GM18505 (cell line): ENCODE data around the gene MTERF2.

Source experiments
- ATAC-seq: cut with Tn5 transposase; IDR thresholded peaks from one replicate; pipeline ENCODE4 v1.9.1; 2021; ENCODE audit not compliant: unreplicated experiment
- POLR2A ChIP-seq: IDR thresholded peaks from 4 replicates; pipeline ENCODE4 v1.6.1; 2011; ENCODE audit warnings: borderline replicate concordance; ENCODE audit not compliant: insufficient read depth, insufficient read length; ENCODE audit errors: extremely low read depth

MTERF2 gene

DNA sequence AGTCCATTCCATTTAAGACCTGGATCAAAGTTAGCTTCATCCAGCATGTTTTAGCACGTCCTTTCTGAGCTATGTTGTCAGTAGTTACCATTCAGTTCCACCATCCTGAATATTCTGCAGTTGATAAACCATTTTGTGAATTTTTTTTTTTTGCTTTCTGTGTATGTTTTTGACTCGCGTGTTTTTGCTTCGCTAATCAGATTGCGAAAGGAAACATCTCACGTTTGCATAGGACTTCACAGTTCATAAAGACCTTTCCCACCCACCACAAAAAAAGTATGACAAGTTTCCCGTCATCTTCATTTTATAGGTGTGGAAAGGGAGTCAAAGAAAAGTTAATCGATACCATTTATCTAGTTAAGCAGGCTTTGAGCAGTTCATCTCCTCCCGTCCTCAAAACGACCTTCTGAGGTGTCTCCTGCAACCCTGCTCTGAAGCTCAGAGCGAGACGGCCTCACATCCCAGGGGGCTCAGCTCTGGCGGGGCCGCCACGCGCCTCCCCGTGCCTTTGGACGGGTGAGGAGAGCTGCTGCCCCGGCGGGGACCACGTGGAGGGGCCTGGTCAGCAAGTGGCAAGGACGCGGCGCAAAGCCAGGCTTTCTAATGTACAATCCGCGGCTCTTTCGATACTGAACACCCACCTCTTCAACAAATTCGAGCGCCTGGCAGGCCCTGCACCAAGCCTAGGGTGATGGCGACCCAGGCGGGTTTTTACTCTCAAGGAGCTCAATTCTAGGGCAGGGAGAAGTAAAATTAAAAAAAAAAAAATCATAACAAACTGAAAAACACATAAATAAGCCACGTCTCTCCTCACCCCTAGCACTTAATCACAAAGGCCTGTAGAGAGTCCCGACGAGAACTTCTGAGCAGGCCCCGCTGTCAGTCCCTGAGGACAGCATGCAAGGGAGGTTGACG lies 32.2 kb downstream of the MTERF2 start:
- peak; percentile 18 for ATAC-seq
- no peak for TF ChIP-seq POLR2A

DNA sequence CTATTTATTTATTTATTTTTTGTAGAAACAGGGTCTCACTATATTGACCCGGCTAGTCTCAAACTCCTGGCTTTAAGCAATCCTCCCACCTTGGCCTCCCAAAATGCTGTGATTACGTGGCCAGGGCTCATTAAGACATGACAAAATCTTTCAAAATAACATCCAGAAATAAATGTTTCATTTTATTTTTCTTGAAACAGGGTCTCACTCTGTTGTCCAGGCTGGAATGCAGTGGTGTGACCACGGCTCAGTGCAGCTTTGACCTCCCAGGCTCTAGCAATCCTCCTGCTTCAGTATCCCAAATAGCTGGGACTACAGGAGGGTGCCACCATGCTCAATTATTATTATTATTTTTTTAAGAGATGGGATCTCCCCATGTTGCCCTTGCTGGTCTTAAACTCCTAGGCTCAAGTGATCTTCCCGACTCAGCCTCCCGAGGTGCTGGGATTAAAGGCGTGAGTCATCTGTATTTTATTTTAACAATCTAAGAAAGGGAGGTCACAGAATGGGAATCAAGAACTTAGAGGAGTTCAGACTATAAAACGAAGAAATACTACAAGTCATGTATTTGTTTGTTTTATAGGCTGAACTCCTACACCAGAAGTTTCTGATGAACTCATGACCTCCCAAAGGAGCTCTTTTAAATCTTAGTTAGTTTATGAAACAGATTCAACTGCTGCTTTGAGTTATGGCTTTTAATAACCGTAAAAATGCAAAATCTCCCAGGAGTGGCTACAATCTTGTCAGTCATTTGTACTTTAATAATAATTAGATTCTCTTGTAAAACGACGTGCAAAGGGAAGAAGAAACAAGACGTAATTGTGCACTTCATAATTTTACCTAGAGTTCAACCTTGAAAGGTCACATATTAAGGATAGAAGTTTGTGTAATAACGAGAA lies 33.3 kb downstream of the MTERF2 start:
- ATAC-seq, result no peak
- no peak for TF ChIP-seq POLR2A

GRCh38 chr12:106950591-106950990 lies 36.4 kb downstream of the MTERF2 start:
- no peak for ATAC-seq
- no peak for TF ChIP-seq POLR2A

GRCh38 chr12:106947461-106947860 lies 39.5 kb downstream of the MTERF2 start:
- ATAC-seq, result no peak

DNA sequence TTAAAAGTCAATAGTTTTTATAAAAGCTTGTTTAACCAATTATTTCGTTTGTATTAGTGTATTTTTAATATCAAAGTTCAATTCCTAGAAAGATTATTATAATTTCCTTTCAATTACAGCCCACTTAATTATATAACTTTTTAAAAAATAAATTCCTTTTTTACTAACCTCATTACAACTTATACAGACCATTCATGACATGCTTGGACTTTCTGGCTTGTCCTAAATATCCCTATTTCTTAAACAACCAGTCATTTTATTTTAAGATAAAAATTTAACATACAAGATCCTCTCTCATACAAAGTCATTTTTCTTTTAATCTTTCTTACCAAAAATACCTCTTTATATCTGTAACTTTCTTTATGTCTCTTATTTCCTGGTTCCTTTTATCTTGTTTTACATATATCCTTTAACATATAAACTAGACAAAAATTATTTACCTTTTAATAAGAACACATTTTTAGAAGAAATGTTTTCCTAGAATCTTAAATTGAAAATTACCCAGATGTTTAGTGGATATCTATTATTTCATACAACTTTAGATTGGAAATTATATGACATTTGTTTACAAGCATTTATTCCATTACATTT lies 41.6 kb downstream of the MTERF2 start:
- no peak for TF ChIP-seq POLR2A
- ATAC-seq, result no peak

More at GRCh38 chr12:106947461-106947860, 39.5 kb downstream of the MTERF2 start:
- TF ChIP-seq POLR2A, result no peak

- TF ChIP-seq POLR2A, result no peak
- ATAC-seq, result no peak
Observed at GRCh38 chr12:106942775-106943174, 44.2 kb downstream of the MTERF2 start.

GRCh38 chr12:106941481-106942156 lies 45.3 kb downstream of the MTERF2 start:
- ATAC-seq, result no peak
- no peak for TF ChIP-seq POLR2A

DNA sequence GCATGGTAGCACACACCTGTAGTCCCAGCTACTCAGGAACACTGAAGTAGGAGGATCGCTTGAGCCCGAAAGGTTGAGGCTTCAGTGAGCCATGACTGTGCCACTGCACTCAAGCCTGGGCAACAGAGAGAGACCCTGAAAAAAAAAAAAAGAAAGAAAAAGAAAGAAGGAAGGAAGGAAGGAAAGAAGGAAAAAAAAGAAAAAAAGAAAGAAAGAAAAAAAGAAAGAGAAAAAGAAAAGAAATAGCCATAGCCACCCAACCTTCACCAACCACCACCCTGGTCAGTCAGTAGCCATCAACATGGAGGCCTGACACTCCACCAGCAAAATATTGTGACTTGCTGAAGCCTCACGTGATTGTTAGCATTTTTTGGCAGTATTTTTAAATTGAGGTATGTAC lies 52.7 kb downstream of the MTERF2 start:
- ATAC-seq, result no peak
- no peak for TF ChIP-seq POLR2A
